ENCODE results near the gene CALHM4. TPM values are rescaled to one million over a fixed set of nuclear protein-coding genes. Genes with fewer than 3 reads are reported as not detected.

The CALHM4 gene
- total and polyA plus RNA-seq, 7 donors, result 0.07 to 1.2 (median 0.34) TPM; not detected in 2

DNA sequence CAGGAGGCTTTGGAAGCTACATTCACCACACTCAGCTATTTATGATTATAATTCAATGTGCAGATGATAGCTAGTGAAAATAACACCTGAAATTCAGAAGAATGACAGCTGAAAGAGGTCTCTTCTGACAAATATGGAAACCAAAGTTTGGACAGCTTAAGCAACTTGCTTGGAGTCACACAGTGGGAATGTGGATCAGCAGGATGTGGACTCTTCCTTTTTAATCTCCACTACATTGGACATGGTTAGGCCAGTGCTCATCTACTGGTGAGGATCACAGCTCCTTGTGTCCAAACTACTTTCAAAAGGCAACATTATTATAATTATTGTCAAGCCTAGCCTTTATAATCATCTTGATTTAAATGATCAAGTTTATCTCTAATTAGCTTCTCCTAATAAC, 18.4 kb upstream of the CALHM4 start:
- Histone ChIP-seq H3K4me3 (no peak overlapping the region), H3K27me3 (ENCODE audit: insufficient read depth in 3 of 3, low read length in 2 of 3) (no peaks in the 10 kb centered on the region), H3K4me1 (peaks cover 3% of the 10 kb centered on the region), H3K27ac (no peak overlapping the region), H3K9me3 (no peaks in the 10 kb centered on the region), H3K36me3 (ENCODE audit: insufficient read depth in 1 of 2, low read depth in 1 of 2) (no peaks in the 10 kb centered on the region)
- intact Hi-C loops (cut with DNase I), result loop anchor here (5.0 to 10.0 kb wide), 2 partner anchors 112 to 170 kb away; no protein-coding TSS in a partner anchor
- DNase-seq, result no peak
- no peak for ATAC-seq
- TF ChIP-seq, protein P1, sequence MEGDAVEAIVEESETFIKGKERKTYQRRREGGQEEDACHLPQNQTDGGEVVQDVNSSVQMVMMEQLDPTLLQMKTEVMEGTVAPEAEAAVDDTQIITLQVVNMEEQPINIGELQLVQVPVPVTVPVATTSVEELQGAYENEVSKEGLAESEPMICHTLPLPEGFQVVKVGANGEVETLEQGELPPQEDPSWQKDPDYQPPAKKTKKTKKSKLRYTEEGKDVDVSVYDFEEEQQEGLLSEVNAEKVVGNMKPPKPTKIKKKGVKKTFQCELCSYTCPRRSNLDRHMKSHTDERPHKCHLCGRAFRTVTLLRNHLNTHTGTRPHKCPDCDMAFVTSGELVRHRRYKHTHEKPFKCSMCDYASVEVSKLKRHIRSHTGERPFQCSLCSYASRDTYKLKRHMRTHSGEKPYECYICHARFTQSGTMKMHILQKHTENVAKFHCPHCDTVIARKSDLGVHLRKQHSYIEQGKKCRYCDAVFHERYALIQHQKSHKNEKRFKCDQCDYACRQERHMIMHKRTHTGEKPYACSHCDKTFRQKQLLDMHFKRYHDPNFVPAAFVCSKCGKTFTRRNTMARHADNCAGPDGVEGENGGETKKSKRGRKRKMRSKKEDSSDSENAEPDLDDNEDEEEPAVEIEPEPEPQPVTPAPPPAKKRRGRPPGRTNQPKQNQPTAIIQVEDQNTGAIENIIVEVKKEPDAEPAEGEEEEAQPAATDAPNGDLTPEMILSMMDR (IDR thresholded peaks at IDR 0.05), result no peak

DNA sequence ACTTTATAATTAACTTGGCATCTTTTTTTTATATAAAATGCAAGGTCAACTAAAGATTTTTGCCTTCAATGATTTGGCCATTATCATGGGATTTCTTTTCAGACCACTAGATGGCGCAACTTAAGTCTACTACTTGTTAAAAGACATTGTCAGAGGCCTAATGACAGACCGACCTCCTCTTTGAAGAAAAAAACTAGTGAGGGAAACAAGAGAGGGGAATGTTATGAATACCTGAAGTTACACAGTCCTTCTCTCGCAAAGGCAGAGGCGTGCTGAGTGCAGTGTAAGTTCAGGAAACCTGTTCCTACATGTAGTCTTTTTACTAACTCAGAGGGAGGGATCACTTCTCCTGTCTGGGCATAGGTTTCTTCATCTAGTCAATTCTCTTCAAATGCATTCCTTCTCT, 17.3 kb upstream of the CALHM4 start:
- TF ChIP-seq, protein P1 (IDR thresholded peaks at IDR 0.05), result peak; percentile 74
- Histone ChIP-seq H3K9me3 (no peaks in the 10 kb centered on the region), H3K27ac (no peak overlapping the region), H3K36me3 (ENCODE audit: insufficient read depth in 1 of 2, low read depth in 1 of 2) (no peaks in the 10 kb centered on the region), H3K4me1 (peaks cover 3% of the 10 kb centered on the region), H3K4me3 (no peak overlapping the region), H3K27me3 (ENCODE audit: insufficient read depth in 3 of 3, low read length in 2 of 3) (no peaks in the 10 kb centered on the region)
- intact Hi-C loops (cut with DNase I), result loop anchor here (2.0 to 10.0 kb wide), 3 partner anchors 25 to 171 kb away; no protein-coding TSS in a partner anchor
- DNase-seq, result no peak
- 15 to 20% (median 19%) methylated on average over 4 of the region's 4 CpGs for WGBS, 3 donors
- peak; percentile 46 to 83 (median 52) for ATAC-seq

DNA sequence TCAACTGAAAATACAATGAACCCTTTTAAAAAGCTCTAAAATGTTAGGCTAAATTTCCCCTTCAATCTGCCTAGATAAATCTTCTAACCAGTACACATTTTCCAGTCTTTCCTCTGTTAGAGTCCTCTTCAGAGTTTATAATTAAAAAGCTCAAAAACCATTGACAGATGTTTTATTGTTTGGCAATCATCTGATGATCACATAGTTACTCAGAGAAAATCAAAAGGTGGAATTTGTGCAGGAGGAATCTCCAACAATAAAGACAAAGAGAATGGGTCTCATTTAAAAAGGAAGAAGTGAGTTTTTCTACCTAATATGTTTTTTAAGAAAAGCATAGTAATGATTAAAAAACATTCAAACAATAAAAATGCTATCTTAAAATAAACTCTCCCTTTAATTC, 11.1 kb upstream of the CALHM4 start:
- H3K27me3 ChIP-seq (ENCODE audit: insufficient read depth in 3 of 3, low read length in 2 of 3), result no peaks in the 10 kb centered on the region
- TF ChIP-seq, protein P1 (IDR thresholded peaks at IDR 0.05), result no peak
- no peaks in the 10 kb centered on the region for H3K4me1 ChIP-seq
- intact Hi-C loops (cut with DNase I), result no loop called here
- ATAC-seq (no peak), DNase-seq (no peak)
- no peaks in the 10 kb centered on the region for H3K9me3 ChIP-seq
- no peak overlapping the region for H3K27ac ChIP-seq
- no peak overlapping the region for H3K4me3 ChIP-seq
- H3K36me3 ChIP-seq (ENCODE audit: insufficient read depth in 1 of 2, low read depth in 1 of 2), result no peaks in the 10 kb centered on the region

DNA sequence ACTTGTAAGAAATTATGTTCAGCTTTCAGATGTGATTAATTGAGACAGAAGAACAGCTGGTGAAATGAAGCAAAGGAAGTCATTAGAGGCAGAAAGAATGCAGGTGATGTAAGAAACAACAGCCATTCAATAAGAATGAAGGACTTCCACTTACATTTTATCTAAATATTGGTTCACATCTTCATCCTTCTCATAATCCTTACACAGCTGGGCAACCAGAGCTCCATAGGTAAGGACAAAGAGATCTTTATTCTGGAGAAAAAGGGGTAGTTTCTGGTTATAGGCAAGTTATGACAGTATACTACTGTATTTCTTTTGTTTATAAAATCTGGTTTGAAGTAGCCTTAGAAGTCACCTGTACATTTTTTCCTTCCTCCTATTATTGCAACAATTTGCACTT, 10.4 kb upstream of the CALHM4 start:
- ATAC-seq (no peak), DNase-seq (no peak)
- Histone ChIP-seq H3K27ac (no peak overlapping the region), H3K4me1 (no peaks in the 10 kb centered on the region), H3K27me3 (ENCODE audit: insufficient read depth in 3 of 3, low read length in 2 of 3) (no peaks in the 10 kb centered on the region), H3K9me3 (no peaks in the 10 kb centered on the region), H3K4me3 (no peak overlapping the region), H3K36me3 (ENCODE audit: insufficient read depth in 1 of 2, low read depth in 1 of 2) (no peaks in the 10 kb centered on the region)
- intact Hi-C loops (cut with DNase I), result no loop called here
- TF ChIP-seq, protein P1 (IDR thresholded peaks at IDR 0.05), result no peak

DNA sequence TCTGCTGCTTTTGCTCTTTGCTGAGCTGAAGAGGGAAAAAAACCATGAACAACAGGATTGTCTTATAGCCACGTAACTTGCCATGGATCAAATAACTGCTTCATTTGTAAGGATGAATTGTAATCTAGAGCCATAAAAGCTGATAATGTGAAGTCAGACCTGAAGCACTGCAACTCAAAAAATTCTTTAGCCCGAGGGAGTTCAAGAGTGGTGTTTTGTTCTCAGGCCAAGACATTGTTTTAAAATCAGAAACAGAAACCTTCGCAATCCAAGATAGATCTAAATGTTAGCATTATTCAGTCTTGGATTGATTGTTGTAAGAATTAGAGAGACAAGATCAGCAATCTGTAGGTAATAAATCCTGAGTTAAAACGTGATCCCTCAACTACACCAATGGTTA, 7.9 kb upstream of the CALHM4 start, which contains the start of gene TRAPPC3L:
TRAPPC3L (minus strand) TSS at position 34 of the 400 bp plus-strand sequence. CDS start 170 bp downstream, outside the sequence.
- ATAC-seq, result no peak
- TF ChIP-seq, protein P1 (IDR thresholded peaks at IDR 0.05), result no peak
- WGBS, 3 donors, result 42 to 54% (median 45%) methylated on average over 4 of the region's 4 CpGs
- Histone ChIP-seq H3K27ac (no peak within 1 kb of the TSS), H3K4me1 (no peaks in the 10 kb centered on the region), H3K9me3 (no peaks in the 10 kb centered on the region), H3K4me3 (no peak within 1 kb of the TSS), H3K36me3 (ENCODE audit: insufficient read depth in 1 of 2, low read depth in 1 of 2) (no peaks in the 10 kb centered on the region), H3K27me3 (ENCODE audit: insufficient read depth in 3 of 3, low read length in 2 of 3) (no peaks in the 10 kb centered on the region)
- DNase-seq, result no peak
- intact Hi-C loops (cut with DNase I), result no loop called here
